Tibial artery (tissue), 4 donors: ENCODE data around the gene RANBP3.

Source experiments
- DNase-seq, 2 donors: peaks; one replicate each; pipeline ENCODE4 v3.0.0-alpha.2; 2019
- H3K27ac ChIP-seq, 2 donors: fragments of 200-600 bp; sonication (generic) in 1 of 2; 1 replicate in 1 of 2; 2 replicates in 1 of 2; pipeline ENCODE4 v1.5.1; 2018 to 2019; ENCODE audit warnings: mild to moderate bottlenecking in 1 of 2
- H3K27me3 ChIP-seq, 2 donors: fragments of 200-600 bp; sonication (generic) in 1 of 2; one replicate each; pipeline versions ENCODE4 v1.5.1 to v1.6.0; 2016 to 2019
- H3K36me3 ChIP-seq, 3 donors: fragments of 200-600 bp; sonication (generic) in 2 of 3; one replicate each; pipeline ENCODE4 v1.5.1; 2016 to 2019; ENCODE audit warnings: mild to moderate bottlenecking in 2 of 3
- H3K4me1 ChIP-seq, 4 donors: fragments of 200-600 bp; sonication (generic) in 2 of 4; 1 replicate in 3 of 4; 2 replicates in 1 of 4; pipeline ENCODE4 v1.5.1; 2016 to 2019
- H3K4me3 ChIP-seq, 2 donors: fragments of 200-600 bp; sonication (generic) in 1 of 2; 1 replicate in 1 of 2; 2 replicates in 1 of 2; pipeline ENCODE4 v1.5.1; 2018 to 2019; ENCODE audit warnings: mild to moderate bottlenecking in 2 of 2
- H3K9me3 ChIP-seq, 3 donors: fragments of 200-600 bp; sonication (generic) in 1 of 3; one replicate each; pipeline ENCODE4 v1.5.1; 2016 to 2019
- intact Hi-C: fragments of 100-400 bp; cut with DNase I; formaldehyde crosslinking; loops from one replicate; pipeline ENCODE4 v1.15.0; 2023; ENCODE audit warnings: low total_unique reads
- TF ChIP-seq, protein P1 (sequence below), 2 experiments: fragments of 200-600 bp in 1 of 2; fragments of 450-650 bp in 1 of 2; IDR thresholded peaks; one replicate each; pipeline ENCODE4 v1.5.1; 2017 to 2019; ENCODE audit warnings: antibody characterized with exemption in 2 of 2, mild to moderate bottlenecking in 1 of 2, moderate library complexity in 1 of 2

RANBP3 gene

DNA sequence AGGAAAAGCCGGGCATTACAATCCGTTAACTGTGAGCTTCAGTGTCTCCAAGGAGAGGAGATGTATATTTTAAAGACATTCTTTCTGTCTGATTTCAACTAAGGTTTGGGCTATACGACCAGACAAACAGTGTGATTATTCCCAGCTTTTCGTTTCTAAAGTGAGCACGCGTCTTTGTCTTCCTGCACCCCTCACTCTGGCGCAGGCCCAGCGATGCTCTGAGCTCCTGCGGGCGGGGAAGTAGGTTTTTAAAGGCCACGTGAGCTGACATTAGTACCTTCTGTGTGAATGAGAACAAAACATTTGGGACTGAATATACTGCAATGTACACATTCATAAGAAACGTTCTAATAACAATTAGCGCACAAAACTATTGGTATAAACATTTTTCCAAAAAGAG, 15.3 kb upstream of the RANBP3 start:
- Histone ChIP-seq H3K36me3 (peaks cover 0 to 60% (median 54%) of the 10 kb centered on the region in 3 donors), H3K4me3 (no peak overlapping the region), H3K27me3 (no peaks in the 10 kb centered on the region), H3K4me1 (peaks cover 0 to under 1% (median 0%) of the 10 kb centered on the region in 4 donors), H3K27ac (no peak overlapping the region), H3K9me3 (no peaks in the 10 kb centered on the region)
- intact Hi-C loops, result no loop called here
- TF ChIP-seq, protein P1, sequence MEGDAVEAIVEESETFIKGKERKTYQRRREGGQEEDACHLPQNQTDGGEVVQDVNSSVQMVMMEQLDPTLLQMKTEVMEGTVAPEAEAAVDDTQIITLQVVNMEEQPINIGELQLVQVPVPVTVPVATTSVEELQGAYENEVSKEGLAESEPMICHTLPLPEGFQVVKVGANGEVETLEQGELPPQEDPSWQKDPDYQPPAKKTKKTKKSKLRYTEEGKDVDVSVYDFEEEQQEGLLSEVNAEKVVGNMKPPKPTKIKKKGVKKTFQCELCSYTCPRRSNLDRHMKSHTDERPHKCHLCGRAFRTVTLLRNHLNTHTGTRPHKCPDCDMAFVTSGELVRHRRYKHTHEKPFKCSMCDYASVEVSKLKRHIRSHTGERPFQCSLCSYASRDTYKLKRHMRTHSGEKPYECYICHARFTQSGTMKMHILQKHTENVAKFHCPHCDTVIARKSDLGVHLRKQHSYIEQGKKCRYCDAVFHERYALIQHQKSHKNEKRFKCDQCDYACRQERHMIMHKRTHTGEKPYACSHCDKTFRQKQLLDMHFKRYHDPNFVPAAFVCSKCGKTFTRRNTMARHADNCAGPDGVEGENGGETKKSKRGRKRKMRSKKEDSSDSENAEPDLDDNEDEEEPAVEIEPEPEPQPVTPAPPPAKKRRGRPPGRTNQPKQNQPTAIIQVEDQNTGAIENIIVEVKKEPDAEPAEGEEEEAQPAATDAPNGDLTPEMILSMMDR (IDR thresholded peaks at IDR 0.05), result no peak
- DNase-seq, result no peak

DNA sequence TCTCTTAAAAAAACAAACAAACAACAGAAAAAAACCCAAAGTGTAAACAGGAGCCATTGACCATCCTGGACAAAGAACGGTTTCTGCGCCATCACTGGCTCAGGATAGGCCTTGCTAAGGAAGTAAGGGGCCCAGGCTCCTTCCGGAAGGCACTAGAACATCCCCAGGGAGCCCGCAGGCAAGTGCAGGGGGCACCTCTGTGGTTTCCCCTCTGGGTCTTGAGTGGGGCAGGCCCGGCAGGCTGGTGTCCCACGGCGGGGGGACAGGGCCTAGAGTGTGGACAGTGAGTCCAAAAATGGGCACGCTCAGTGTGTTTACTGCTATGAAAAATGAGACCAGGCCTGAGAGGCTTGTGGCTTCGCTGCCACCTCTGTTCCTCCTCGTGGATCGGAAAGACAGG, 14.8 kb upstream of the RANBP3 start:
- TF ChIP-seq, protein P1 (IDR thresholded peaks at IDR 0.05), result no peak

DNA sequence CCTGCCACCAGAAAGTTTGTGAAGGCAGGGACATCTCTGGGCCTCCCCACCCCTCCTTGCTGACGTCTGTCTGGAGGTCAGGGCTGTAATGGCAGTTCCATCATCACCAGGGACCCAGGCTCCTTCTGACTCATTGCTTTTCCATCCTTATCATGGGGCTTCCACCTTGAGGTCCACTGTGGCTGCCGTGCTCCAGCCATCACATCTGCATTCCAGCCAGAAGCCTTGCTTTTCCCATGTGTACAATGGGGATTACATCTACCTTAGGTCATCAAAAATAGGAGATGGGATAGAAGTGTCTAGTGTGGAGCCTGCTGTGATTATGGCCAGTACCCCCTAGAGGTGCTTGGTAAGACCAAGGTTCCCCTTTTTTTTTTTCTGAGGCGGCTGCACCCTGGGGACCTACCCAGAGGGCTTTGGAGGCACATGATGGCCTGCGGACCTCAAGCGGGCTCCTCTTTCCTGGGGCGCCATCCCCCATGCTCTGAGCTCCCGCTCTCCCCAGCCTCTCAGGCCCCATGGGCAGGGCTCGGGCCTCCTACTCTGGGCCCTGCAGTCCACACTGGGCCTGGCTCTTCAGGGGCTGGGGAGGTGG, 13.4 kb upstream of the RANBP3 start:
- DNase-seq, result no peak
- Histone ChIP-seq H3K4me3 (no peak overlapping the region), H3K4me1 (peaks cover 0 to 12% (median 5%) of the 10 kb centered on the region in 4 donors)

More for the DNA sequence above, 14.8 kb upstream of the RANBP3 start:
- Histone ChIP-seq H3K27me3 (no peaks in the 10 kb centered on the region), H3K9me3 (no peaks in the 10 kb centered on the region), H3K27ac (no peak overlapping the region), H3K36me3 (peaks cover 0 to 57% (median 54%) of the 10 kb centered on the region in 3 donors), H3K4me3 (no peak overlapping the region), H3K4me1 (peaks cover 0 to 5% (median 2%) of the 10 kb centered on the region in 4 donors)
- intact Hi-C loops, result no loop called here
- DNase-seq, result no peak

DNA sequence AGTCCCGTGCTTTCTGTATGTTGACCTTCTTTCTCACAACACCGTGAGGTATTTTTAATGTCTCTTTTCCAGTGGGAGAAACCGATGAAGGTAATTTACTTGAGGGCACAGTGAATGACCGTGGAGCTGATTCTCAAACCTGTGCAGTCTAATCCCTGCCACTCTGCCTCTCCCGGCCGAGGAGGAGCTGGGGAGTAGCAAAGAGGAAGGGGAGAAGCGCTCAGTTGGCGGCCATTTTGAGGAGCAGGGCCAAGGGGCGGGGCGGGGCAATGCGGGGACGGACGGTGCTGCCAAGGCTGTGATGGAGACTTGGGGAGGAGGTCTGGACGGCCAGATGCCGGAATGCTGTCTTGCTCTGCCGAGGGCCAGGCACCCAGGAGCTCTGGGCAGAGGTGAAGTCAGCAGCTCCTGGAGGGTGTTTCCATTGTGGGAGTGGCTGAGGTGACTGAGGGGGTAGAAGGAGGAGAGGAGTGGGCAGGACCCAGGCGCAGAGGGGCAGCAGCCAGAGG, 12.4 kb upstream of the RANBP3 start:
- Histone ChIP-seq H3K27ac (no peak overlapping the region), H3K36me3 (peaks cover 0 to 33% (median 31%) of the 10 kb centered on the region in 3 donors), H3K9me3 (no peaks in the 10 kb centered on the region), H3K4me3 (no peak overlapping the region), H3K27me3 (no peaks in the 10 kb centered on the region), H3K4me1 (peaks cover 0 to 20% (median 9%) of the 10 kb centered on the region in 4 donors)
- TF ChIP-seq, protein P1 (IDR thresholded peaks at IDR 0.05), result no peak
- intact Hi-C loops, result no loop called here
- DNase-seq, result no peak

More for the DNA sequence above, 13.4 kb upstream of the RANBP3 start:
- no peak overlapping the region for H3K27ac ChIP-seq
- H3K36me3 ChIP-seq, result peaks cover 0 to 43% (median 41%) of the 10 kb centered on the region in 3 donors
- no peaks in the 10 kb centered on the region for H3K27me3 ChIP-seq
- TF ChIP-seq, protein P1 (IDR thresholded peaks at IDR 0.05), result no peak
- intact Hi-C loops, result no loop called here
- H3K9me3 ChIP-seq, result no peaks in the 10 kb centered on the region

DNA sequence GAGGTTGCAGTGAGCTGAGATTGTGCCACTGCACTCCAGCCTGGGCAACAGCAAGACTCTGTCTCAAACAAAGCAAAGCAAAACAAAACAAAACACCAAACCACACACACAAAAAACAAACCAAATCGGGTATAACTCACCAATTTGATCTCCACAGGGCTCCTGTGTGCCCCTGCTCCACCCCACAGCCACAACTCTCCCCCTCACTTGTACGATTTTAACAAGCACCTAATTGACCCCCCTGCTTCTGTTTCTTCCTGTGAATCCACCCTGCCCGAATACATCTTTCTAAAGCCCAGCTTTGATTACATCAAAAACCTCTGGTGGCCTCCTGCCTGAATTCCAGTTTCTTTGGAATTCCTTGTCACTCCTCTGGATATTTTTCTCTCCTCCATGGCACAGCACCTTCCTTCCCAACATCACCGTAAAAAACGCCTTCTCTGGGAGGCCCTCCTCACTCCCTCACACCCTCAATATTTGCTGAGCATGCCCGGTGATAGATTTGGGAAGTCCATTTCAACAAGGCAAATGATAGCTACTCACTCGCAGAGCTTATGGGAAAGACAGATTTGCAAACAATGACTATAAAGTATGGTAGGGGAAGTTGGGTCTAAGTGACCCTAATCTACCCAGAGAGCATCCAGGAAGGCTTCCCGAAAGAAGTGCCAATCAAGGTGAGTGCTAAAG, 11.6 kb upstream of the RANBP3 start:
- TF ChIP-seq, protein P1 (IDR thresholded peaks at IDR 0.05), result no peak

More for the DNA sequence above, 11.6 kb upstream of the RANBP3 start:
- Histone ChIP-seq H3K9me3 (no peaks in the 10 kb centered on the region), H3K27me3 (no peaks in the 10 kb centered on the region), H3K4me3 (no peak overlapping the region), H3K4me1 (peaks cover 0 to 28% (median 10%) of the 10 kb centered on the region in 4 donors), H3K36me3 (peaks cover 0 to 27% (median 23%) of the 10 kb centered on the region in 3 donors), H3K27ac (no peak overlapping the region)
- DNase-seq, result no peak
- intact Hi-C loops, result loop anchor here (10.0 kb wide), 1 partner anchor 125 kb away; the partner anchor contains the start of gene RFX2
